ENCODE data around the gene ARG2. TPM values are rescaled to one million over a fixed set of nuclear protein-coding genes. Genes with fewer than 3 reads are reported as not detected.

The ARG2 gene
- 8.6 and 10.2 TPM in 2 replicates for total RNA-seq (2021)
- Bru-seq, nascent RNA = percentile 47 among the genes with signal in this experiment
- BruChase-seq, experiment 1, labeled RNA remaining after a 2-hour chase = percentile 43 among the genes with signal in this experiment
- BruChase-seq, experiment 2, labeled RNA remaining after a 6-hour chase = percentile 56 among the genes with signal in this experiment
- long read RNA-seq, transcript ARG2-201 (8 exons, 2,045 nt) = major isoform, 16 of 21 reads
- long read RNA-seq, partial matches to known transcripts = 0 of 21 reads
- long read RNA-seq, other reads (novel, unspliced or antisense) = 5 of 21 reads

- Histone ChIP-seq H4K20me1 (ENCODE audit: insufficient read depth) (no peaks in the 10 kb centered on the region), H3F3A (ENCODE audit: insufficient read depth, low read depth) (peaks cover 14% of the 10 kb centered on the region; the same call in 1 of the 2 replicates), H2AFZ (peak within 1 kb of the TSS; percentile 96), H3K79me2 (ENCODE audit: low read depth) (no peaks in the 10 kb centered on the region), H3K9me2 (ENCODE audit: insufficient read depth) (no peaks in the 10 kb centered on the region), H3K36me3 (ENCODE audit: low read depth) (no peaks in the 10 kb centered on the region), H3K4me3 (peak within 1 kb of the TSS; percentile 73), H3K4me2 (peak within 1 kb of the TSS; percentile 89), H3K27me3 (ENCODE audit: insufficient read depth, low read depth) (no peaks in the 10 kb centered on the region), H3K27ac (peak within 1 kb of the TSS; percentile 36), H3K4me1 (replicated peaks; ENCODE audit: insufficient read depth) (peaks cover 27% of the 10 kb centered on the region), H3K9me3 (ENCODE audit: insufficient read depth, low read depth) (no peaks in the 10 kb centered on the region)
- intact Hi-C loops (cut with micrococcal nuclease; ENCODE audit: unreplicated experiment) = loop anchor here (2.0 kb wide), 2 partner anchors 47 to 75 kb away; partner anchors contain the start of gene RDH11
- ChIA-PET CTCF (interaction anchor here (0.5 to 3.1 kb wide), 9 partner anchors 47 to 234 kb away, joined by 3 to 16 read pairs (median 5); partner anchors contain the start of gene RDH11), POLR2A (ENCODE audit: unreplicated experiment) (interaction anchor here (0.5 kb wide), 1 partner anchor 197 kb away, joined by 3 read pairs; the partner anchor contains the start of gene ZFYVE26)
- no TSS peak for BruUV-seq (replicated peaks)
- TF ChIP-seq CTCF (conservative IDR thresholded peaks at IDR 0.05) (no peak), EZH2 (IDR thresholded peaks at IDR 0.05; ENCODE audit: low read depth) (no peak)
- DNase-seq = peak; percentile 98 to 99
Measured at GRCh38 chr14:67619446-67620216, at the start of gene ARG2. Gene ARG2, plus strand, starts transcription at chr14:67619920. Its CDS starts 58 bp downstream, at chr14:67619978.

GRCh38 chr14:67570453-67570852, 49.3 kb upstream of the ARG2 start:
- H3K9me3 ChIP-seq (ENCODE audit: insufficient read depth, low read depth) = no peaks in the 10 kb centered on the region
- peaks cover 8% of the 10 kb centered on the region; the same call in 1 of the 2 replicates for H3K4me1 ChIP-seq (replicated peaks; ENCODE audit: insufficient read depth)
- H3K27ac ChIP-seq = no peak overlapping the region
- H3K4me3 ChIP-seq = no peak overlapping the region
- no peaks in the 10 kb centered on the region for H3F3A ChIP-seq (ENCODE audit: insufficient read depth, low read depth)
- POLR2A ChIA-PET (ENCODE audit: unreplicated experiment) = no interaction called here
- H3K9me2 ChIP-seq (ENCODE audit: insufficient read depth) = no peaks in the 10 kb centered on the region
- no TSS peak for BruUV-seq (replicated peaks)
- no peaks in the 10 kb centered on the region for H3K27me3 ChIP-seq (ENCODE audit: insufficient read depth, low read depth)
- no peaks in the 10 kb centered on the region for H4K20me1 ChIP-seq (ENCODE audit: insufficient read depth)
- no peak overlapping the region for H2AFZ ChIP-seq
- H3K4me2 ChIP-seq = no peak overlapping the region
- intact Hi-C loops (cut with micrococcal nuclease; ENCODE audit: unreplicated experiment) = loop anchor here (5.0 kb wide), 1 partner anchor 1168 kb away; no protein-coding TSS in a partner anchor
- CTCF ChIA-PET = interaction anchor here (0.6 to 3.6 kb wide), 6 partner anchors 32 to 159 kb away, joined by 3 to 44 read pairs (median 5); partner anchors contain the start of gene PLEK2
- H3K36me3 ChIP-seq (ENCODE audit: low read depth) = no peaks in the 10 kb centered on the region
- DNase-seq = no peak
- TF ChIP-seq EZH2 (IDR thresholded peaks at IDR 0.05; ENCODE audit: low read depth) (no peak), CTCF (conservative IDR thresholded peaks at IDR 0.05) (no peak)
- H3K79me2 ChIP-seq (ENCODE audit: low read depth) = no peaks in the 10 kb centered on the region

- H3F3A ChIP-seq (ENCODE audit: insufficient read depth, low read depth) = no peaks in the 10 kb centered on the region
- intact Hi-C loops (cut with micrococcal nuclease; ENCODE audit: unreplicated experiment) = loop anchor here (1.0 to 5.0 kb wide), 3 partner anchors 45 to 1169 kb away; no protein-coding TSS in a partner anchor
- peak; percentile 40 to 60 for DNase-seq
Measured at GRCh38 chr14:67571275-67571990, 48.3 kb upstream of the ARG2 start.

More at GRCh38 chr14:67571275-67571990, 48.3 kb upstream of the ARG2 start:
- H3K9me3 ChIP-seq (ENCODE audit: insufficient read depth, low read depth) = no peaks in the 10 kb centered on the region
- no peaks in the 10 kb centered on the region for H3K79me2 ChIP-seq (ENCODE audit: low read depth)
- no peaks in the 10 kb centered on the region for H4K20me1 ChIP-seq (ENCODE audit: insufficient read depth)
- no peak overlapping the region for H3K4me2 ChIP-seq
- TF ChIP-seq EZH2 (IDR thresholded peaks at IDR 0.05; ENCODE audit: low read depth) (no peak), CTCF (conservative IDR thresholded peaks at IDR 0.05) (peak; percentile 97)
- BruUV-seq (replicated peaks) = no TSS peak
- no peaks in the 10 kb centered on the region for H3K36me3 ChIP-seq (ENCODE audit: low read depth)
- peaks cover 8% of the 10 kb centered on the region; the same call in 1 of the 2 replicates for H3K4me1 ChIP-seq (replicated peaks; ENCODE audit: insufficient read depth)
- no peak overlapping the region for H3K27ac ChIP-seq
- H2AFZ ChIP-seq = no peak overlapping the region
- CTCF ChIA-PET = interaction anchor here (0.6 to 3.6 kb wide), 12 partner anchors 10 to 1570 kb away, joined by 3 to 44 read pairs (median 4); partner anchors contain the start of genes PLEK2 and PLEKHH1
- no peaks in the 10 kb centered on the region for H3K27me3 ChIP-seq (ENCODE audit: insufficient read depth, low read depth)
- H3K9me2 ChIP-seq (ENCODE audit: insufficient read depth) = no peaks in the 10 kb centered on the region
- POLR2A ChIA-PET (ENCODE audit: unreplicated experiment) = interaction anchor here (0.5 to 0.7 kb wide), 2 partner anchors 133 to 1212 kb away, joined by 4 to 22 read pairs; no protein-coding TSS in a partner anchor
- no peak overlapping the region for H3K4me3 ChIP-seq
